GM12878 (cell line): ENCODE results near the gene SLC35F2. TPM values are rescaled to one million over a fixed set of nuclear protein-coding genes. Genes with fewer than 3 reads are reported as not detected.
A peak's percentile ranks its signal among the peaks of the same experiment; 100 is the strongest.
"Not testable (repeated sequence)": the region's sequence is repeated elsewhere in the genome, so short reads cannot be mapped to it uniquely, and the experiment has no call there.

Experiments used
- ATAC-seq: fragments of 200-7000 bp; cut with Tn5 transposase; 3 replicates; pipeline ENCODE4 v1.9.1; 2020; ENCODE audit warnings: mild to moderate bottlenecking, moderate library complexity
- BruUV-seq: library from RNA; stranded (reverse); fragments of 400-500 nt; replicated peaks from 2 replicates; lab custom pipeline; 2021; lab: Mats Ljungman, UMichigan
- CTCF ChIA-PET: fragments of 300-600 bp; sonication (Branson Sonifier 250); formaldehyde crosslinking; extraction: SDS; loops from one replicate; lab custom pipeline; 2021; ENCODE audit warnings: inconsistent platforms; lab: Yijun Ruan, JAX
- POLR2A ChIA-PET: fragments of 350-600 bp; formaldehyde crosslinking; extraction: SDS; loops from one replicate; lab custom pipeline; 2021; ENCODE audit warnings: inconsistent platforms; lab: Charles Lee
- RAD21 ChIA-PET: fragments of 300-600 bp; sonication (Branson Sonifier 250); formaldehyde crosslinking; loops from one replicate; lab custom pipeline; 2023; ENCODE audit warnings: antibody characterized with exemption; ENCODE audit not compliant: unreplicated experiment; lab: Charles Lee
- SMC1A ChIA-PET: fragments of 300-600 bp; sonication (Branson Sonifier 250); formaldehyde crosslinking; loops from one replicate; lab custom pipeline; 2023; ENCODE audit not compliant: unreplicated experiment, uncharacterized antibody; lab: Charles Lee
- DNase-seq: peaks from one replicate; pipeline ENCODE4 v3.0.0-alpha.2; 2011; ENCODE audit warnings: low read depth, low spot score
- FAIRE-seq: peaks from 3 replicates; lab custom pipeline; 2011; peaks lifted over from hg19 to GRCh38; lab: Jason Lieb, UNC
- H2AFZ ChIP-seq: 2 replicates; pipeline ENCODE4 v1.6.0; 2011; ENCODE audit warnings: low read depth, low read length, control low read depth; ENCODE audit not compliant: control insufficient read depth
- H3K27ac ChIP-seq: 2 replicates; pipeline ENCODE4 v1.5.1; 2011; ENCODE audit warnings: control low read depth; ENCODE audit not compliant: control insufficient read depth, insufficient read depth
- H3K27me3 ChIP-seq, 2 experiments: replicated peaks in 1 of 2; 2 replicates each; pipeline versions ENCODE4 v1.6.0 to v1.6.1; 2011; ENCODE audit warnings: low read length in 1 of 2; ENCODE audit not compliant: control insufficient read depth in 2 of 2, insufficient read depth in 2 of 2
- H3K36me3 ChIP-seq, 2 experiments: 2 replicates each; pipeline ENCODE4 v1.5.1; 2011; ENCODE audit warnings: low read length in 1 of 2; ENCODE audit not compliant: control insufficient read depth in 2 of 2, insufficient read depth in 2 of 2
- H3K4me1 ChIP-seq: 2 replicates; pipeline ENCODE4 v1.6.1; 2011; ENCODE audit warnings: mild to moderate bottlenecking, low read length, moderate library complexity, mixed read lengths; ENCODE audit not compliant: control insufficient read depth, insufficient read depth
- H3K4me2 ChIP-seq: 2 replicates; pipeline ENCODE4 v1.6.0; 2011; ENCODE audit warnings: control low read depth; ENCODE audit not compliant: control insufficient read depth, insufficient read depth
- H3K4me3 ChIP-seq: fragments of 200-600 bp; sonication (generic); 2 replicates; pipeline ENCODE4 v1.5.1; 2016
- H3K79me2 ChIP-seq: 2 replicates; pipeline ENCODE4 v1.6.0; 2011; ENCODE audit warnings: low read length; ENCODE audit not compliant: control insufficient read depth, insufficient read depth
- H3K9ac ChIP-seq: 2 replicates; pipeline ENCODE4 v1.8.0; 2011; ENCODE audit warnings: low read length, control low read depth, mixed read lengths; ENCODE audit not compliant: control insufficient read depth, insufficient read depth
- H3K9me3 ChIP-seq: replicated peaks from 3 replicates; pipeline ENCODE4 v1.5.1; 2011; ENCODE audit warnings: mild to moderate bottlenecking, low read length; ENCODE audit not compliant: control insufficient read depth, insufficient read depth
- H4K20me1 ChIP-seq: 2 replicates; pipeline ENCODE4 v1.6.0; 2011; ENCODE audit not compliant: control insufficient read depth, insufficient read depth
- BACH1 ChIP-seq: fragments of 450-650 bp; IDR thresholded peaks from 2 replicates; pipeline ENCODE4 v1.6.1; 2017; ENCODE audit warnings: mild to moderate bottlenecking, borderline replicate concordance
- BHLHE40 ChIP-seq, 2 experiments: fragments of 450-650 bp in 1 of 2; IDR thresholded peaks; 2 replicates each; pipeline ENCODE4 v1.6.1; 2011 to 2017; ENCODE audit warnings: low read depth in 2 of 2, borderline replicate concordance in 1 of 2, improper control_type of control experiment in 1 of 2, low read length in 1 of 2, mild to moderate bottlenecking in 1 of 2
- CHD2 ChIP-seq: IDR thresholded peaks from 2 replicates; pipeline ENCODE4 v1.6.1; 2011; ENCODE audit warnings: low read depth, low read length, improper control_type of control experiment, borderline replicate concordance
- ESRRA ChIP-seq: IDR thresholded peaks from 2 replicates; pipeline ENCODE4 v1.6.1; 2012; ENCODE audit warnings: mild to moderate bottlenecking, low read length, improper control_type of control experiment
- POLR2AphosphoS5 ChIP-seq: IDR thresholded peaks from 2 replicates; pipeline ENCODE4 v1.6.1; 2011; ENCODE audit warnings: mild to moderate bottlenecking, low read length, inconsistent platforms
- RUNX3 ChIP-seq: IDR thresholded peaks from 2 replicates; pipeline ENCODE4 v1.6.1; 2012; ENCODE audit warnings: low read length, inconsistent platforms
- SREBF1 ChIP-seq: IDR thresholded peaks from 2 replicates; pipeline ENCODE4 v1.6.1; 2012; ENCODE audit warnings: mild to moderate bottlenecking, low read length
- WGBS: methylation state at CpG from one replicate; pipeline ENCODE4 v1.1.6; 2016; ENCODE audit warnings: low lambda C conversion rate; ENCODE audit not compliant: insufficient replicate concordance, insufficient coverage; ENCODE audit errors: missing lambda C conversion rate; 5-methylcytosine and 5-hydroxymethylcytosine counted together
- in situ Hi-C: fragments of 300-500 bp; cut with MboI; formaldehyde crosslinking; loops from 9 replicates; pipeline ENCODE4 v1.14.3; 2018; ENCODE audit warnings: mixed read lengths
- intact Hi-C: fragments of 100-400 bp; cut with micrococcal nuclease; formaldehyde crosslinking; loops from one replicate; pipeline ENCODE4 v1.14.2; 2022; ENCODE audit not compliant: unreplicated experiment
- polyA plus RNA-seq, 11 experiments: library from polyadenylated mRNA; depleted of rRNA in 4 of 11; unstranded in 6 of 11; stranded (reverse) in 5 of 11; fragments of >200 nt; fragmentation: Nextera tagmentation in 4 of 11; fragmentation: Illumina TruSeq in 1 of 11; extraction: Ambion mirVana in 4 of 11; extraction: Trizol in 1 of 11; gene quantifications; 1 replicate in 1 of 11; 2 replicates in 10 of 11; pipeline versions ENCODE4 v1.2.1 to v1.2.3, GENCODE V29; 2011 to 2016; ENCODE audit warnings: inconsistent platforms in 2 of 11, missing spikeins in 2 of 11, low read depth in 1 of 11
- total RNA-seq, 4 experiments: library from RNA; depleted of rRNA in 3 of 4; stranded (reverse); fragments of >200 nt in 3 of 4; fragmentation: Illumina TruSeq in 1 of 4; extraction: Trizol in 1 of 4; gene quantifications; 2 replicates each; pipeline versions ENCODE4 v1.2.1 to v1.2.3, GENCODE V29; 2013 to 2021
- TF ChIP-seq, protein P1 (sequence below), 3 experiments: IDR thresholded peaks in 2 of 3; conservative IDR thresholded peaks in 1 of 3; 2 replicates each; pipeline ENCODE4 v1.5.1; 2011; ENCODE audit warnings: low read depth in 3 of 3, low read length in 3 of 3, mild to moderate bottlenecking in 3 of 3, control low read depth in 2 of 3, moderate library complexity in 2 of 3, inconsistent platforms in 1 of 3, mixed read lengths in 1 of 3; ENCODE audit not compliant: control insufficient read depth in 2 of 3, insufficient read depth in 1 of 3; ENCODE audit errors: extremely low read depth in 1 of 3

Gene SLC35F2
- total and polyA plus RNA-seq, 10 of the 15 experiments (the other 5 are each of a cell fraction or from before 2014, with no cell fraction given): 15.2 to 48.8 (median 40.1) TPM

DNA sequence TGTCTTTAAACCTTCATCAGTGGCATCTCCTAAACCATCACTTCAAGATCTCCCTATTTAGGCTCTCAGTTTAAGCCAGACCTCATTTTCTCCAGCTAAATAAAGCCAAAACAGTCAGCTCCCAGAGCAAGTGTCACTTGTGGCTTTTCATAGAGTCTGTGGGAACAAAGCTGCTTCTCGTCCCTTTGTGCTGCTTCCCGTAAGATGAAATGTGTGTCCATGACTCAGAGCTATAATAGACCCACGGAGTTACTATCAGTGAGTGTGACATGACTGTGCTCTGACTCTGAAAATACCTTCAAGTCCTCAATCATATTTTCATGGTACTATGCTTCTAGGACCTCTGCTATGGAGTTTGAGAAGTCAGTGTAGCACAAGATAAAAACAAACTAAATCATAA lies 89.4 kb downstream of the SLC35F2 start:
- 0 out of 2 replicates have a peak, but pooled peaks cover 4% of the 10 kb centered on the region for H3K4me1 ChIP-seq
- no peaks in the 10 kb centered on the region for H3K27me3 ChIP-seq
- H3K27ac ChIP-seq: no peak overlapping the region
- CTCF ChIA-PET: interaction anchor here (0.7 to 6.2 kb wide), 16 partner anchors 8 to 281 kb away, joined by 3 to 96 read pairs (median 4); partner anchors contain the start of gene ALKBH8
- intact Hi-C loops: loop anchor here (5.0 kb wide), 1 partner anchor 192 kb away; no protein-coding TSS in a partner anchor
- TF ChIP-seq SREBF1 (no peak), CHD2 (no peak), BACH1 (no peak), BHLHE40 (IDR thresholded peaks at IDR 0.05; ENCODE audit: borderline replicate concordance in 1 of 2, low read depth in 2 of 2, low read length in 1 of 2) (no peak), RUNX3 (no peak), ESRRA (no peak), POLR2AphosphoS5 (no peak)
- TF ChIP-seq, protein P1, sequence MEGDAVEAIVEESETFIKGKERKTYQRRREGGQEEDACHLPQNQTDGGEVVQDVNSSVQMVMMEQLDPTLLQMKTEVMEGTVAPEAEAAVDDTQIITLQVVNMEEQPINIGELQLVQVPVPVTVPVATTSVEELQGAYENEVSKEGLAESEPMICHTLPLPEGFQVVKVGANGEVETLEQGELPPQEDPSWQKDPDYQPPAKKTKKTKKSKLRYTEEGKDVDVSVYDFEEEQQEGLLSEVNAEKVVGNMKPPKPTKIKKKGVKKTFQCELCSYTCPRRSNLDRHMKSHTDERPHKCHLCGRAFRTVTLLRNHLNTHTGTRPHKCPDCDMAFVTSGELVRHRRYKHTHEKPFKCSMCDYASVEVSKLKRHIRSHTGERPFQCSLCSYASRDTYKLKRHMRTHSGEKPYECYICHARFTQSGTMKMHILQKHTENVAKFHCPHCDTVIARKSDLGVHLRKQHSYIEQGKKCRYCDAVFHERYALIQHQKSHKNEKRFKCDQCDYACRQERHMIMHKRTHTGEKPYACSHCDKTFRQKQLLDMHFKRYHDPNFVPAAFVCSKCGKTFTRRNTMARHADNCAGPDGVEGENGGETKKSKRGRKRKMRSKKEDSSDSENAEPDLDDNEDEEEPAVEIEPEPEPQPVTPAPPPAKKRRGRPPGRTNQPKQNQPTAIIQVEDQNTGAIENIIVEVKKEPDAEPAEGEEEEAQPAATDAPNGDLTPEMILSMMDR (IDR thresholded peaks at IDR 0.05 in 2 of 3, conservative IDR thresholded peaks at IDR 0.05 in 1 of 3; ENCODE audit: control insufficient read depth in 2 of 3, extremely low read depth in 1 of 3, insufficient read depth in 1 of 3, low read depth in 3 of 3, low read length in 3 of 3): no peak
- TF ChIP-seq, all 136 proteins: peak for 0
- no TSS peak for BruUV-seq
- Histone ChIP-seq H3K4me2 (no peak overlapping the region), H3K9me3 (no peaks in the 10 kb centered on the region), H3K36me3 (no peaks in the 10 kb centered on the region), H3K79me2 (no peaks in the 10 kb centered on the region), H4K20me1 (no peaks in the 10 kb centered on the region), H2AFZ (peak overlapping the region; percentile 45; the same call in 1 of the 2 replicates), H3K4me3 (no peak overlapping the region), H3K9ac (no peak overlapping the region)
- DNase-seq: no peak
- 18% methylated on average over 3 of the region's 3 CpGs for WGBS
- ChIA-PET RAD21 (interaction anchor here (1.3 to 2.8 kb wide), 2 partner anchors 28 to 206 kb away, joined by 4 to 11 read pairs; no protein-coding TSS in a partner anchor), POLR2A (interaction anchor here (0.5 kb wide), 1 partner anchor 143 kb away, joined by 7 read pairs; no protein-coding TSS in a partner anchor), SMC1A (interaction anchor here (0.7 to 4.6 kb wide), 4 partner anchors 8 to 241 kb away, joined by 3 to 33 read pairs (median 4); no protein-coding TSS in a partner anchor)
- ATAC-seq: no peak; the same call in 2 of the 3 replicates
- no peak for FAIRE-seq
- in situ Hi-C loops: no loop called here

DNA sequence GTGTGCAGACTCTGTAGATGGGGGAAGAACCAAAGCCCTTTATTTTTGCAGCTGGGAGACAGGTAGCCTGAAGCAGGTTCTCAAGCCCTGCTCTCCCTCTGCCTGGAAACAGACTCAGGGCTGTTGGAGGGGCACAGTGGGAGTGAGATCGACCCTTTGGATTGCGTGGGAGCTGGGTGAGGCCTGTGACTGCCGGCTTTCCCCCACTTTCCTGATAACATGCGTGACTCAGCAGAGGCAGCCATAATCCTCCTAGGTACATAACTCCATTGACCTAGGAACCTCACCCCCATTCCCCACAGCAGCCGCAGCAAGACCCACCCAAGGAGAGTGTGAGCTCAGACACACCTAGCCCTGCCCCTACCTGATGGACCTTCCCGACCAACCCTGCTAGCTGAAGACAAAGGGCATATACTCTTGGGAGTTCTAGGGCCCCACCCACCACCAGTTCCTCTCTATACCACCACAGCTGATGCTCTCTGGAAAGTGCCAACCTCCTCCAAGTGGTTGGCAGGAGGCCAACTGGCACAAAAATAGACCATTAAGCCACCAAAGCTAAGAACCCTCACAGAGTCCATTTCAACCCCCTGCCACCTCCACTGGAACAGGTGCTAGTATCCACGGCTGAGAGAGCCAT lies 99.8 kb downstream of the SLC35F2 start:
- H3K36me3 ChIP-seq, intact Hi-C loops, H2AFZ ChIP-seq, H3K4me3 ChIP-seq, H4K20me1 ChIP-seq, BruUV-seq, in situ Hi-C loops, H3K9me3 ChIP-seq, DNase-seq, H3K27ac ChIP-seq, H3K4me2 ChIP-seq, H3K9ac ChIP-seq, H3K27me3 ChIP-seq, ATAC-seq, H3K4me1 ChIP-seq, POLR2A ChIA-PET, FAIRE-seq, H3K79me2 ChIP-seq: not testable (repeated sequence)
- WGBS: 19% methylated on average over 7 of the region's 7 CpGs
- ChIA-PET RAD21 (interaction anchor here (1.6 kb wide), 1 partner anchor 19 kb away, joined by 5 read pairs; no protein-coding TSS in a partner anchor), CTCF (interaction anchor here (0.6 to 8.2 kb wide), 8 partner anchors 11 to 199 kb away, joined by 3 to 43 read pairs (median 4); no protein-coding TSS in a partner anchor), SMC1A (interaction anchor here (0.9 to 2.4 kb wide), 5 partner anchors 10 to 191 kb away, joined by 3 to 6 read pairs (median 4); no protein-coding TSS in a partner anchor)
